GM12878 (cell line): ENCODE results near the gene PCGF6. TPM values are rescaled to one million over a fixed set of nuclear protein-coding genes. Genes with fewer than 3 reads are reported as not detected.

ENCODE experiments used
- ATAC-seq: fragments of 200-7000 bp; cut with Tn5 transposase; 3 replicates; pipeline ENCODE4 v1.9.1; 2020; ENCODE audit warnings: mild to moderate bottlenecking, moderate library complexity
- Bru-seq: library from RNA; stranded (reverse); fragments of 400-500 nt; gene quantifications from one replicate; lab custom pipeline; 2021; lab: Mats Ljungman, UMichigan
- BruChase-seq, 2 experiments: library from RNA; stranded (reverse); fragments of 400-500 nt; gene quantifications; one replicate each; lab custom pipeline; 2021; lab: Mats Ljungman, UMichigan
- BruUV-seq: library from RNA; stranded (reverse); fragments of 400-500 nt; replicated peaks from 2 replicates; lab custom pipeline; 2021; lab: Mats Ljungman, UMichigan
- CTCF ChIA-PET: fragments of 300-600 bp; sonication (Branson Sonifier 250); formaldehyde crosslinking; extraction: SDS; loops from one replicate; lab custom pipeline; 2021; ENCODE audit warnings: inconsistent platforms; lab: Yijun Ruan, JAX
- POLR2A ChIA-PET: fragments of 350-600 bp; formaldehyde crosslinking; extraction: SDS; loops from one replicate; lab custom pipeline; 2021; ENCODE audit warnings: inconsistent platforms; lab: Charles Lee
- RAD21 ChIA-PET: fragments of 300-600 bp; sonication (Branson Sonifier 250); formaldehyde crosslinking; loops from one replicate; lab custom pipeline; 2023; ENCODE audit warnings: antibody characterized with exemption; ENCODE audit not compliant: unreplicated experiment; lab: Charles Lee
- SMC1A ChIA-PET: fragments of 300-600 bp; sonication (Branson Sonifier 250); formaldehyde crosslinking; loops from one replicate; lab custom pipeline; 2023; ENCODE audit not compliant: unreplicated experiment, uncharacterized antibody; lab: Charles Lee
- DNase-seq: peaks from one replicate; pipeline ENCODE4 v3.0.0-alpha.2; 2011; ENCODE audit warnings: low read depth, low spot score
- FAIRE-seq: peaks from 3 replicates; lab custom pipeline; 2011; peaks lifted over from hg19 to GRCh38; lab: Jason Lieb, UNC
- H2AFZ ChIP-seq: 2 replicates; pipeline ENCODE4 v1.6.0; 2011; ENCODE audit warnings: low read depth, low read length, control low read depth; ENCODE audit not compliant: control insufficient read depth
- H3K27ac ChIP-seq: 2 replicates; pipeline ENCODE4 v1.5.1; 2011; ENCODE audit warnings: control low read depth; ENCODE audit not compliant: control insufficient read depth, insufficient read depth
- H3K27me3 ChIP-seq, 2 experiments: replicated peaks in 1 of 2; 2 replicates each; pipeline versions ENCODE4 v1.6.0 to v1.6.1; 2011; ENCODE audit warnings: low read length in 1 of 2; ENCODE audit not compliant: control insufficient read depth in 2 of 2, insufficient read depth in 2 of 2
- H3K36me3 ChIP-seq, 2 experiments: 2 replicates each; pipeline ENCODE4 v1.5.1; 2011; ENCODE audit warnings: low read length in 1 of 2; ENCODE audit not compliant: control insufficient read depth in 2 of 2, insufficient read depth in 2 of 2
- H3K4me1 ChIP-seq: 2 replicates; pipeline ENCODE4 v1.6.1; 2011; ENCODE audit warnings: mild to moderate bottlenecking, low read length, moderate library complexity, mixed read lengths; ENCODE audit not compliant: control insufficient read depth, insufficient read depth
- H3K4me2 ChIP-seq: 2 replicates; pipeline ENCODE4 v1.6.0; 2011; ENCODE audit warnings: control low read depth; ENCODE audit not compliant: control insufficient read depth, insufficient read depth
- H3K4me3 ChIP-seq: fragments of 200-600 bp; sonication (generic); 2 replicates; pipeline ENCODE4 v1.5.1; 2016
- H3K79me2 ChIP-seq: 2 replicates; pipeline ENCODE4 v1.6.0; 2011; ENCODE audit warnings: low read length; ENCODE audit not compliant: control insufficient read depth, insufficient read depth
- H3K9ac ChIP-seq: 2 replicates; pipeline ENCODE4 v1.8.0; 2011; ENCODE audit warnings: low read length, control low read depth, mixed read lengths; ENCODE audit not compliant: control insufficient read depth, insufficient read depth
- H3K9me3 ChIP-seq: replicated peaks from 3 replicates; pipeline ENCODE4 v1.5.1; 2011; ENCODE audit warnings: mild to moderate bottlenecking, low read length; ENCODE audit not compliant: control insufficient read depth, insufficient read depth
- H4K20me1 ChIP-seq: 2 replicates; pipeline ENCODE4 v1.6.0; 2011; ENCODE audit not compliant: control insufficient read depth, insufficient read depth
- BCL11A ChIP-seq: IDR thresholded peaks from 2 replicates; pipeline ENCODE4 v1.6.1; 2011; ENCODE audit warnings: low read depth, low read length
- CTCF ChIP-seq, 3 experiments: IDR thresholded peaks in 2 of 3; conservative IDR thresholded peaks in 1 of 3; 2 replicates each; pipeline ENCODE4 v1.5.1; 2011; ENCODE audit warnings: low read depth in 3 of 3, low read length in 3 of 3, mild to moderate bottlenecking in 3 of 3, control low read depth in 2 of 3, moderate library complexity in 2 of 3, inconsistent platforms in 1 of 3, mixed read lengths in 1 of 3; ENCODE audit not compliant: control insufficient read depth in 2 of 3, insufficient read depth in 1 of 3; ENCODE audit errors: extremely low read depth in 1 of 3
- GABPA ChIP-seq: IDR thresholded peaks from 2 replicates; pipeline ENCODE4 v1.6.1; 2014; ENCODE audit warnings: antibody characterized with exemption, low read depth, mild to moderate bottlenecking, inconsistent platforms
- JUND ChIP-seq: IDR thresholded peaks from 2 replicates; pipeline ENCODE4 v1.6.1; 2012; ENCODE audit warnings: low read depth, mild to moderate bottlenecking, low read length, improper control_type of control experiment, moderate library complexity
- MAX ChIP-seq: IDR thresholded peaks from 2 replicates; pipeline ENCODE4 v1.6.1; 2012; ENCODE audit warnings: low read depth, low read length, improper control_type of control experiment
- NR2C1 ChIP-seq: fragments of 450-650 bp; IDR thresholded peaks from 2 replicates; pipeline ENCODE4 v1.6.1; 2017; ENCODE audit warnings: antibody characterized with exemption, mild to moderate bottlenecking, moderate library complexity
- SIN3A ChIP-seq: IDR thresholded peaks from 2 replicates; pipeline ENCODE4 v1.6.1; 2012; ENCODE audit warnings: low read depth, low read length, improper control_type of control experiment
- SIX5 ChIP-seq: IDR thresholded peaks from 2 replicates; pipeline ENCODE4 v1.6.1; 2011; ENCODE audit warnings: mild to moderate bottlenecking, low read depth, low read length, moderate library complexity; ENCODE audit not compliant: severe bottlenecking
- TBL1XR1 ChIP-seq: IDR thresholded peaks from 2 replicates; pipeline ENCODE4 v1.6.1; 2012; ENCODE audit warnings: low read depth, low read length, improper control_type of control experiment
- ZNF274 ChIP-seq: IDR thresholded peaks from one replicate; pipeline ENCODE4 v1.8.0; 2011; ENCODE audit not compliant: insufficient read length, insufficient read depth
- WGBS: methylation state at CpG from one replicate; pipeline ENCODE4 v1.1.6; 2016; ENCODE audit warnings: low lambda C conversion rate; ENCODE audit not compliant: insufficient replicate concordance, insufficient coverage; ENCODE audit errors: missing lambda C conversion rate; 5-methylcytosine and 5-hydroxymethylcytosine counted together
- in situ Hi-C: fragments of 300-500 bp; cut with MboI; formaldehyde crosslinking; loops from 9 replicates; pipeline ENCODE4 v1.14.3; 2018; ENCODE audit warnings: mixed read lengths
- intact Hi-C: fragments of 100-400 bp; cut with micrococcal nuclease; formaldehyde crosslinking; loops from one replicate; pipeline ENCODE4 v1.14.2; 2022; ENCODE audit not compliant: unreplicated experiment
- long read RNA-seq, 2 experiments: library from polyadenylated mRNA; unstranded; transcript quantifications; one replicate each; pipeline ENCODE4 v2.0.0, GENCODE V29; 2019 to 2020
- polyA minus RNA-seq, 3 experiments: library from RNA; depleted of rRNA, polyadenylated mRNA; stranded (reverse); fragments of >200 nt; gene quantifications; 2 replicates each; pipeline ENCODE4 v1.2.3, GENCODE V29; 2011
- polyA plus RNA-seq, 11 experiments: library from polyadenylated mRNA; depleted of rRNA in 4 of 11; unstranded in 6 of 11; stranded (reverse) in 5 of 11; fragments of >200 nt; fragmentation: Nextera tagmentation in 4 of 11; fragmentation: Illumina TruSeq in 1 of 11; extraction: Ambion mirVana in 4 of 11; extraction: Trizol in 1 of 11; gene quantifications; 1 replicate in 1 of 11; 2 replicates in 10 of 11; pipeline versions ENCODE4 v1.2.1 to v1.2.3, GENCODE V29; 2011 to 2016; ENCODE audit warnings: inconsistent platforms in 2 of 11, missing spikeins in 2 of 11, low read depth in 1 of 11
- total RNA-seq, 4 experiments: library from RNA; depleted of rRNA in 3 of 4; stranded (reverse); fragments of >200 nt in 3 of 4; fragmentation: Illumina TruSeq in 1 of 4; extraction: Trizol in 1 of 4; gene quantifications; 2 replicates each; pipeline versions ENCODE4 v1.2.1 to v1.2.3, GENCODE V29; 2013 to 2021
- TF ChIP-seq, protein P1 (sequence below): IDR thresholded peaks from 2 replicates; pipeline ENCODE4 v1.6.1; 2011; ENCODE audit warnings: borderline replicate concordance, low read depth, mild to moderate bottlenecking, moderate library complexity, low read length; ENCODE audit not compliant: insufficient read depth, poor library complexity, severe bottlenecking

Gene PCGF6, protein sequence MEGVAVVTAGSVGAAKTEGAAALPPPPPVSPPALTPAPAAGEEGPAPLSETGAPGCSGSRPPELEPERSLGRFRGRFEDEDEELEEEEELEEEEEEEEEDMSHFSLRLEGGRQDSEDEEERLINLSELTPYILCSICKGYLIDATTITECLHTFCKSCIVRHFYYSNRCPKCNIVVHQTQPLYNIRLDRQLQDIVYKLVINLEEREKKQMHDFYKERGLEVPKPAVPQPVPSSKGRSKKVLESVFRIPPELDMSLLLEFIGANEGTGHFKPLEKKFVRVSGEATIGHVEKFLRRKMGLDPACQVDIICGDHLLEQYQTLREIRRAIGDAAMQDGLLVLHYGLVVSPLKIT
- 23.3 and 31.4 TPM in 2 replicates for total RNA-seq (2013; cell fraction: nucleolus; rRNA removed)
- total RNA-seq (2014; rRNA removed) (13.3 and 16.5 TPM in 2 replicates), total RNA-seq (2014; rRNA removed; fragmentation: Illumina TruSeq; extraction: Trizol) (13.7 and 14.5 TPM in 2 replicates), total RNA-seq (2021) (13.2 and 14.0 TPM in 2 replicates), polyA plus RNA-seq (2011; rRNA removed) (12.2 and 18.9 TPM in 2 replicates), polyA plus RNA-seq (2014; fragmentation: Illumina TruSeq; extraction: Trizol) (10.8 and 13.4 TPM in 2 replicates), polyA plus RNA-seq (2014; fragmentation: Nextera tagmentation; extraction: Ambion mirVana) (1 to 10 TPM; 6.5 to 8.2 TPM), polyA plus RNA-seq (2014; rRNA removed) (8.9 and 11.4 TPM in 2 replicates), polyA plus RNA-seq (2016; fragmentation: Nextera tagmentation; extraction: Ambion mirVana) (10 to 100 TPM; 17.7 to 19.1 TPM), polyA minus RNA-seq (2011; rRNA and poly(A)+ RNA removed) (5.1 and 6.4 TPM in 2 replicates), Bru-seq, nascent RNA (percentile 62 among the genes with signal in this experiment), BruChase-seq, experiment 1, labeled RNA remaining after a 6-hour chase (percentile 59 among the genes with signal in this experiment), BruChase-seq, experiment 2, labeled RNA remaining after a 2-hour chase (percentile 64 among the genes with signal in this experiment)
- polyA plus RNA-seq (2011; ENCODE audit: low read depth), result 4.2 TPM
- polyA plus RNA-seq (2011; cell fraction: cytosol; rRNA removed), result 3.9 and 4.4 TPM in 2 replicates
- polyA plus RNA-seq (2011; cell fraction: nucleus; rRNA removed), result 4.5 and 7.2 TPM in 2 replicates
- 6.6 and 7.6 TPM in 2 replicates for polyA plus RNA-seq (2012)
- 2.4 and 2.9 TPM in 2 replicates for polyA minus RNA-seq (2011; cell fraction: cytosol; rRNA and poly(A)+ RNA removed)
- polyA minus RNA-seq (2011; cell fraction: nucleus; rRNA and poly(A)+ RNA removed), result 6.0 and 9.3 TPM in 2 replicates
- long read RNA-seq, experiment 1, transcript PCGF6-202 (10 exons, 2,230 nt), result major isoform, 21 of 27 reads
- long read RNA-seq, experiment 1, partial matches to known transcripts, result 4 of 27 reads
- long read RNA-seq, experiment 1, other reads (novel, unspliced or antisense), result 2 of 27 reads
- long read RNA-seq, experiment 2, transcript PCGF6-202 (10 exons, 2,230 nt), result major isoform, 42 of 59 reads
- long read RNA-seq, experiment 2, partial matches to known transcripts, result 6 of 59 reads
- long read RNA-seq, experiment 2, other reads (novel, unspliced or antisense), result 11 of 59 reads

DNA sequence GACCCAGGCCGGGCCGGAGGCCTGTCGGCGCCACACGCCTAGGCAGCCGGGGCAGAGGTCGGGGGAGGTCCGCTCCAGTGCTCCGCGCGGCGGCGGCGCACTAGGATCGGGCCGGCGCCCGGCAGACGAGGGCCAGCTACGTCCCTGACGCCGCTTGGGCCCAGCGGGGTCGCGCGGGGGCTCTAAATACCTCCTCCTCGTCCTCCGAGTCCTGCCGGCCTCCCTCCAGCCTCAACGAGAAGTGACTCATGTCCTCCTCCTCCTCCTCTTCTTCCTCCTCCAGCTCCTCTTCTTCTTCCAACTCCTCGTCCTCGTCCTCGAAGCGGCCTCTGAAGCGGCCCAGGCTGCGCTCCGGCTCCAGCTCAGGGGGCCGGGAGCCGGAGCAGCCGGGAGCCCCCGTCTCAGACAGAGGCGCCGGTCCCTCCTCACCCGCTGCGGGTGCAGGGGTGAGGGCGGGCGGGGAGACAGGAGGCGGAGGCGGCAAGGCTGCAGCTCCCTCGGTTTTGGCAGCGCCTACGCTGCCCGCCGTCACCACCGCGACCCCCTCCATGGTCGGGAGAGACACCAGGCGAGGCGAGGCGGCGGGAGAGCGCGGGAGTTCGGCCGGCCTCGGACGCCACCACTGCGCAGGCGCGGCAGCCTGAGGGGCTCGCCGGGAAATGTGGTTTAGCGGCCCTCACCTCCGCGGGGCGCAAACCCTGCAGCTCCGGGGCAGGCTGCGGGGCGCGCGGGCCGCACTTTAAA, at the start of gene PCGF6:
TSS of gene PCGF6 (minus strand) at position 624 of the 744 bp plus-strand sequence. CDS start at position 550, 74 bp downstream.
- peak within 1 kb of the TSS; percentile 85 for H3K4me3 ChIP-seq
- POLR2A ChIA-PET, result interaction anchor here (0.6 to 1.9 kb wide), 6 partner anchors 16 to 66 kb away, joined by 3 to 8 read pairs (median 3); no protein-coding TSS in a partner anchor
- FAIRE-seq (peak; percentile 90), ATAC-seq (peak; percentile 94), DNase-seq (no peak)
- peak within 1 kb of the TSS; percentile 99 for H3K4me2 ChIP-seq
- intact Hi-C loops, result loop anchor here (2.0 to 5.0 kb wide), 2 partner anchors 18 to 47 kb away; partner anchors contain the start of genes ATP5MK and PDCD11
- WGBS, result under 1% methylated on average over 67 of the region's 82 CpGs
- CTCF ChIA-PET, result interaction anchor here (0.6 to 0.7 kb wide), 4 partner anchors 16 to 1465 kb away, joined by 3 to 4 read pairs (median 3); no protein-coding TSS in a partner anchor
- H2AFZ ChIP-seq, result peak within 1 kb of the TSS; percentile 99
- peak within 1 kb of the TSS; percentile 84 for H3K9ac ChIP-seq
- in situ Hi-C loops, result no loop called here
- SMC1A ChIA-PET, result interaction anchor here (1.0 kb wide), 1 partner anchor 59 kb away, joined by 3 read pairs; no protein-coding TSS in a partner anchor
- RAD21 ChIA-PET, result no interaction called here
- H3K36me3 ChIP-seq, result no peaks in the 10 kb centered on the region; a peak in 1 of 4 replicates
- BruUV-seq, result TSS peak; percentile 57
- H3K4me1 ChIP-seq, result no peaks in the 10 kb centered on the region
- H3K79me2 ChIP-seq, result peaks cover 15% of the 10 kb centered on the region
- H3K27me3 ChIP-seq, result no peaks in the 10 kb centered on the region
- peak within 1 kb of the TSS; percentile 82 for H3K27ac ChIP-seq
- H3K9me3 ChIP-seq, result no peaks in the 10 kb centered on the region
- H4K20me1 ChIP-seq, result no peaks in the 10 kb centered on the region
- TF ChIP-seq CTCF (IDR thresholded peaks at IDR 0.05 in 2 of 3, conservative IDR thresholded peaks at IDR 0.05 in 1 of 3; ENCODE audit: control insufficient read depth in 2 of 3, extremely low read depth in 1 of 3, insufficient read depth in 1 of 3, low read depth in 3 of 3, low read length in 3 of 3) (no peak; a peak in 1 of 6 replicates), MAX (no peak; the same call in 1 of the 2 replicates), GABPA (no peak), TBL1XR1 (no peak), BCL11A (no peak), SIN3A (no peak), NR2C1 (no peak), SIX5 (peak; percentile 68), ZNF274 (no peak), JUND (no peak)
- TF ChIP-seq, protein P1, sequence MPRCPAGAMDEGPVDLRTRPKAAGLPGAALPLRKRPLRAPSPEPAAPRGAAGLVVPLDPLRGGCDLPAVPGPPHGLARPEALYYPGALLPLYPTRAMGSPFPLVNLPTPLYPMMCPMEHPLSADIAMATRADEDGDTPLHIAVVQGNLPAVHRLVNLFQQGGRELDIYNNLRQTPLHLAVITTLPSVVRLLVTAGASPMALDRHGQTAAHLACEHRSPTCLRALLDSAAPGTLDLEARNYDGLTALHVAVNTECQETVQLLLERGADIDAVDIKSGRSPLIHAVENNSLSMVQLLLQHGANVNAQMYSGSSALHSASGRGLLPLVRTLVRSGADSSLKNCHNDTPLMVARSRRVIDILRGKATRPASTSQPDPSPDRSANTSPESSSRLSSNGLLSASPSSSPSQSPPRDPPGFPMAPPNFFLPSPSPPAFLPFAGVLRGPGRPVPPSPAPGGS, result no peak
